Stimulated activated CD4-positive, alpha-beta T cell treated with anti-CD3 and anti-CD28 coated beads, Interleukin-12 subunit alpha, Interleukin-12 subunit beta, amount 100 ng/mL, for 48 hours (primary cell): ENCODE measurements around the gene CD46.
"Not testable (repeated sequence)": the region's sequence is repeated elsewhere in the genome, so short reads cannot be mapped to it uniquely, and the experiment has no call there.

Experiments used
- DNase-seq, 3 donors: peaks; one replicate each; pipeline ENCODE4 v3.0.0-alpha.2; 2020; ENCODE audit warnings: low read depth in 2 of 3, low spot score in 1 of 3

The CD46 gene

DNA sequence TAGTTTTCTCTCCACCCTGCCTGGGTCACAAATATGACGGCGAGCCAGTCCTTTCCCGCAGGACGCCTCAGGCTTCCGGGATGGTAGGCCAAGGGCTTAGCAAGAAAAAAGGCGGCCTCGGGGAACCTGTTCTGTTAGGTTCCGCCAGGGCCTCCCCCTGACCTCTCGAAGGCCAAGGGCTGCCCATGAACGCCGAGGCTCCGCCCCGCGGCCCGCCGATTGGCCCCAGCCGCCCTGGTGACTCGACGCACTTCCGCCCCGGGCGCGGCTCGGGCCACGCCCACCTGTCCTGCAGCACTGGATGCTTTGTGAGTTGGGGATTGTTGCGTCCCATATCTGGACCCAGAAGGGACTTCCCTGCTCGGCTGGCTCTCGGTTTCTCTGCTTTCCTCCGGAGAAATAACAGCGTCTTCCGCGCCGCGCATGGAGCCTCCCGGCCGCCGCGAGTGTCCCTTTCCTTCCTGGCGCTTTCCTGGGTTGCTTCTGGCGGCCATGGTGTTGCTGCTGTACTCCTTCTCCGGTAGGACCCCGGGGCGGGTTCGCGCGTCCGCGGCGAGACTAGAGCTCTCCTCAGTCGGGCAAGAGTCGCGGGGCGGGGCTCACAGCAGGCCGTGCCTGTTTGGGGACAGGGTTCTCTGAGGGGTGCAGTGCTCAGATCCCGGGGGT is at the start of gene CD46:
Gene CD46, plus strand, starts transcription at position 265 of the 666 bp plus-strand sequence. Its CDS starts 159 bp downstream, at position 424.
- DNase-seq: peak; percentile 82 to 95 (median 87)

DNA sequence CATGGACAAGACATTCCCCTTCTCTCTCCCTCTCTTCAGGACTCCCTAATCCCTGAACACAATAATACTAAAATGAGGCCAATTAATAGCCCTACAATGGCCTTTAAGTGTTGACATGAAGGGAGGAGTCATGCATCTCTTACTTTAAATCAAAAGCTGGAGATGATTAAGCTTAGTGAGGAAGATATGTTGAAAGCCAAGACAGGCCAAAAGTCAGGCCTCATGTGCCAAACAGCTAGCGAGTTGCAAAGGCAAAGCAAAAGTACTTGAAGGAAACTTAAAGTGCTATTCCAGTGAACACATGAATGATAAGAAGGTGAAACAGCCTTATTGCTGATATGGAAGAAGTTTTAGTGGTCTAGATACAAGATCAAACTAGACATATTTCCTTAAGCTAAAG is 49.5 kb upstream of the CD46 start:
- DNase-seq: no peak

DNA sequence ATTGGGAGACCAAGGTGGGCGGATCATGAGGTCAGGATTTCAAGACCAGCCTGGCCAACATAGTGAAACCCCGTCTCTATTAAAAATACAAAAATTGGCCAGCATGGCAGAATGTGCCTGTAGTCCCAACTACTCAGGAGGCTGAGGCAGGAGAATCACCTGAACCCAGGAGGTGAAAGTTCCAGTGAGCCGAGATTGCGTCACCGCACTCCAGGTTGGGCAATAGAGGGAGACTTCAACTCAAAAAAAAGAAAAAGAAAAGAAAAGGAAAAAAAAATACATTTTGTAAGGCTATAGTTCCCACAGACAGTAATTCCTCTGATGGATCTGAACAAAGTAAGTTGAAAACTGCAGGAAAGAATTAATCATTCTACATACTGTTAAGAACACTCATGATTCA is 48.1 kb upstream of the CD46 start:
- DNase-seq: no peak

DNA sequence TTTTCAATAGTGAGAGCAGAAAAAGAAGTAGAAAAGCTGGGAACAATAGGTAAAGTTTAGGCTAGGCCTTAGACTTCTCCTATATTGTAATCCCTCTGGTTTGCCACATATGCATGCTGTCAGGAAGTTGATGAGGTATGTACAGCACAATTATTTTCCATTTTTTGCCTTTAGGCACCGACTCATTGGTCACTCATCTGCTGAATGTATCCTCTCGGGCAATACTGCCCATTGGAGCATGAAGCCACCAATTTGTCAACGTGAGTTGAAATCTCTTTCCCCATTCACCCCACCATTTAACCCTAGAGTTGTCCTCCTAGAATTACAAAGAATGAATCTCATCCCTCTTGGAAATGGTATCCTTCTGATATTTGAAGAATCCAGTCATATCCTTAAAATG is 43.9 kb upstream of the CD46 start:
- DNase-seq: not testable (repeated sequence)

DNA sequence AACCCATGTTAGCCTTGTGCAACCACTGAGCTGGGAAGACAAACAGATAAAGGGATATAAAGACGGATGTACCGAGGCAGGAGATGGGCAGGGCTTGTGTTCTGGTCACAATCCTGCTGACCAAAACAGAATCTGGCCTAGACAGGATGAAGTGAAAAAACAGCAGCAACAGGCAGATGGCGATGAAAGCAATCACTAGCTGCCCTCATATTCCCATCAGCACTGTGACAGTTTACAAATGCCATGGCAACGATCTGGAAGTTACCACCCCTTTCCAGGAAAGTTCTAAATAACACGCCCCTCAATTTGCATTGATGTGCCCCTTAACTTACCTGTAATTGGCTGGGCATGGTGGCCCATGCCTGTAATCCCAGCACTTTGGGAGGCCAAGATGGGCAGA is 40.6 kb upstream of the CD46 start:
- DNase-seq: no peak

DNA sequence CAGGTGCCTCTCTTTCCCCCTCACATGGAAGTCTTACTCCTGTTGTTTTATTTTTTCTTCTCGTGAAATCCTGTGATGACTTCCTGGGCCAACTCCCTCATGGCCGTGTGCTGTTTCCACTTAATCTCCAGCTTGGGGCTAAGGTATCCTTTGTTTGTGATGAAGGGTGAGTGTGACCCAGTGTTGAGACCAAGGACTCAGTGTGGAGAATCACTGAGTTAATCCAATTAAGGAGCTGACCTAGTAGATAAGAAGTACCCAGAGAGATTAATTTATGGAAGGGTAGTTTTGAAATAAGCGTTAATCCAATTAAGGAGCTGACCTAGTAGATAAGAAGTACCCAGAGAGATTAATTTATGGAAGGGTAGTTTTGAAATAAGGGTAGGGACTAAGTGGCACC is 39.2 kb upstream of the CD46 start:
- not testable (repeated sequence) for DNase-seq

DNA sequence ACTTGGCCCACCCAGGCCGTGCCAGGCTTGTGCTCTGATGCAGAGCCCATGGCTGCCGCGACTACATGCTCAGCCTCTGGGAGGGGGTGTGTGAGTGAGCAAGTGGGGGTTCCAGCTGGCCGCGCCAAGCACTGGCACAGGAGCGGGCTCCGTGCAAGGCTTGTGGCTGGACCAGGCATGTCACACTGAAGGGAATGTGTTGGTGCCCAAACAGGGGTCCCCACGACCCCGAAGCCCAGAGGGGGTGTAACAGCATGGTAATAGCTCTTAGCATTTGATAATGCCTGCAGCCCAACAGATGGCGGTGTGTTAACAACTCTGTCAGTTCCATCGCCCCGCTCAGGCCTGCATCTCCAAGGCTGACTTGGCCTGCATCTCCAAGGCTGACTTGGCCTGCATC is 38.3 kb upstream of the CD46 start:
- DNase-seq: no peak

DNA sequence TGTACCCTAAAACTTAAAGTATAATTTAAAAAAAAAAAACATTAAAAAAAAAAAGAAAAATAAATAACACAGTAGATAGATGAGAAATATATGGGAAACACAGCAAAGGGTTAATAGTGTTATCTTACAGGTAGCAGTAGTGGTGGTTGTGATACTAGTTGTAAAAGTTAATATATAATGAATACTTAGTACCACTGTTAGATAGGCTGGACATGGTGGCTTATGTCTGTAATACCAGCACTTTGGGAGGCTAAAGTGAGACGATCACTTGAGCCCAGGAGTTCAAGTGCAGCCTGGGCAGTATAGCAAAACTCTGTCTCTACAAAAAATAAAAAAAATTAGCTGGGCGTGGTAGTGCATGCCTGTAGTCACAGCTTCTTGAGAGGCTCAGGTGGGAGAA is 32.6 kb upstream of the CD46 start:
- no peak for DNase-seq

DNA sequence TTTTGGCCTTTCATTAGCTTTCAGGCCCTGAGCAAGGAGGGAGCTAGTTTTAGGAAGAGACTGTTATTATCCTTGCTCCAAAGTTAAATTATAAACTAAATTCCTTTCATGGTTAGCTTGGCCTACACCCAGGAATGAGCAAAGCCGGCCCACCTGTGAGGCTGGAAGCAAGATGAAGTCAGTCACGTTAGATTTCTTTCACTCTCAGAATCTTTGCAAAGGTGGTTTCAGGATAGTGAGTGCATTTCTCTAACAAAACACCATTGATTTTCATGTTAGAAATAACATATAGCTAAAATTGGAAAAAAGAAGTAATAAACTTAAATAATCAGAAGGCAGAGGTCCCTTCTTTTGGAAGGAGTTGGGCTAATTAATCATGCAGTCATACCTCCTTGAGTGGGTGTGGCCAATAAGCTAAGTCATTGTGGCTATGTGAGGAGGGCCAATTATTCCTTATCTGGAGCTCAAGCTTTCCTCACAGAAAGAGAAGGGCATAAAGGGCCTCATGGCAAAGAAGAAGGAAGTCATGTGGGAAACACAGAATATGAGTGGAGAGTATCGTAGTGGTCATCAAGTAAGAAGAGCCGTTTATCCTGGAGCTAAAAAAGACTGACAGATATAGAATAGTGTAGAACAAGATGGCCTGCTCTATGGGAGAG is 23.5 kb upstream of the CD46 start:
- not testable (repeated sequence) for DNase-seq

DNA sequence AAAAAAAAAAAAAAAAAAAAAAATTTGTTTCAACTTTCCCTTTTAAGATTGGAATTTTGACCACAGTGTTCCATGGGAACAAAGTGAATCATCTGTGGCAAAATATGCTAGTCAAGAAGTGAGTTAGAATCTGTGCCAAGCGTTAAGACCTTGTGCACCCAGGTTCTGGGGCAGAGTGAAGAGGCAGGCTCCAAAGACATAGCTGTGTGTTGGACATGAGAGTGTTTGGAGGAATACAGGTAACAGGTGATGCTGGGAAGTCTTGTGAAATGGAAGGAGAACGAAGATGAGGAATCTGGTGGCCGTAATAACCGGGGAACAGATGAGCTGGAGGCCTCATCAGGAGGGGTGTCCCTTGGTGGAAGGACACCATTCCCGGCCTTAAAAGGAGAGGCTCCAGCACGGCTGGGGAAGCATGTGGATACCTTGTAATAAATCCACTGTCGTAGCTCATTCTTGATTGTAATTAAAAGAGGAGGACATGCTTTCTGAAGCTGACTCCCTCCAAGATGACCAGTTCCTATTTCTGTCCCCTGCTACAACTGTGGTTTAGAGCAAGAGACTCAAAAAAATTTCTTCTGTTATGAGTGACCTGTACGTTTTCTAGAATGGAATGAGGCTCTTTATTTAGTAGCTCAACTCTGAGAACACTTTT is 14.2 kb upstream of the CD46 start:
- DNase-seq: not testable (repeated sequence)

DNA sequence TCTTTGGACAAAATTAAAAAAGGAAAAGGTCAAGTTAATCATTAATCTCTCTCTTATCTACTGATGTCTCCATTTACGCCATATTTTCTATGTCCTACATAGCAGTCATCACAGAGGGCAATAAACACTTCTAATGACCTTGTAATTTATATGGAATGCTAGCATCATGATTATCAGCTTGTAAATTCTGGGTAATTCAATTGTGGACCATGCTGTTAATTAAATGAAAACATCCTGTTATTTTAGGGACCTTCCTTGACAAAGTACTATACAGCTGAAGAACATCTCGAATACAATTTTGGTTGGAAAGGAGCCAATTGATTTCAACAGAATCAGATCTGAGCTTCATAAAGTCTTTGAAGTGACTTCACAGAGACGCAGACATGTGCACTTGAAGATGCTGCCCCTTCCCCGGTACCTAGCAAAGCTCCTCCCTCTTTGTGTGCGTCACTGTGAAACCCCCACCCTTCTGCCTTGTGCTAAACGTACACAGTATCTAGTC is 13.6 kb upstream of the CD46 start:
- DNase-seq: not testable (repeated sequence)

DNA sequence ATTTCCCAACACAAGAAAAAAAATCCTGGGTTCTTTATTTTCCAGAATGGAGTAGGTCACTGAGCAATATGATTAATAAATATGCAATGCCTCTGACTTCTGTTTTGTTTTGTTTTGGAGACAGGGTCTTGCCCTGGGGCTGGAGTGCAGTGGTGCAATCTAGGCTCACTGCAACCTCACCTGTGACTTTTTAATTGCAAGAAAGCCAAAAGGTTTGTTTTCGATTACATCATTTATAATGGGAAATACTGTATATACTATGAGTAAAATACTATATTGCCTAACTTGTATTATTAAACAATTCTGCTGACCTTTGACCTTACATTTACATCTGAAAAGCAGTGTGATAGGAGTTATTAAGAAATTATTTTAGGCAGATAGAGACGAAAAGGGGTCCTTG is 11.6 kb upstream of the CD46 start:
- no peak for DNase-seq

DNA sequence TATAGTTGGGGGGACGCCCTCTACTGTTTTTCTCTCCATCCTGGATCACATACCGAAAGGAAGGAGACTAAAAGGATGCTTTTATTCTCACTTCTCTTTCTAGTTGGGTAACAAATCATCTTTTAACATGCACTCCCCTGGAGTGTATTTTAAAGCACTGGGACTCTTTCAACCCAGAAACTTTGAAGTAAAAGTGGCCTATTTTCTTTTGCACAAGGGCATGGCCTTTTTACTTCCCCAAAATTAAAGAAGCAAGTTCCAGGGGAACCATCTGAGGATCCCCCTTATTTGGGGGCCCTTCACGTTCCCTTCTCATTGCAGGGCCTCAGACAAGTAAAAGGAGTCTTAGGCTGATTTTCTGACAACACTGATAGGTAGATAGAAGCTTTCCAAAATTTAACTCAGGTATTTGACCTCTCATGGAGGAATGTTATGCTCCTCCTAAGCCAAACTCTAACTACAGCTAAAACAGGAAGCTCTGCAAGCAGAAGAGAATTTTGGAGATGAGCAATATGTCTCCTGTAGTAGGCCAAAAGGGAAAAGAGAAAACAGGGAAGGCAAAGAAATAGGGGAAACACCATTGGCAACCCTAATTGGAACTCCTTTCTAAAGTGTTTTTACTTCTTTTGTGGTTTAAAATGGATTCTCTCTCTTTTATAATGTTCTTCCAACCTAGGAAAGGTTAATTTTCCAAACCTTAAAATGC is 8.9 kb upstream of the CD46 start:
- DNase-seq: no peak

DNA sequence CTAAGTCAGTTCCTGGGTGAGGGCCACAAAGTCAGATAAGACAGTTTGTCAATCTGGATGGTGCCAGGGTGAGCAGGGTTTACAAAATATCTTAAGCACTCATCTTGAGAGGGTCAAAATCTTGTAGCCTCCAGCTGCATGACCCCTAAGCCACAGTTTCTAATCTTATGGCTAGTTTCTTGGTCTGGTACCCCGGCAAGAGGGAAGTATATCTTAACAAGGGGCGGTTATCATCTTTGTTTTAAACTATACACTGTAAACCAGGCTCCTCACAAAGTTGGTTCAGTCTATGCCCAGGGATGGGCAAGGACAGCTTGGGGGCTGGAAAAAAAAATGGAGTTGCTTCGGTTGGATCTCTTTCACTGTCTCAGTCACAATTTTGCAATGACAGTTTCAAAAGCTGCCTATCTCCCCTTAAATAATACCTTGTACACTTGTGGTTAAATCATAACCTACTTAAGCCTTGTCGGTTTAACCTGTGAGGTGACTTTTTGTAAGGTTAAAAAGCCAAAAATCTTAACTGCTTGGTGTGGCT is 7.8 kb upstream of the CD46 start:
- no peak for DNase-seq

DNA sequence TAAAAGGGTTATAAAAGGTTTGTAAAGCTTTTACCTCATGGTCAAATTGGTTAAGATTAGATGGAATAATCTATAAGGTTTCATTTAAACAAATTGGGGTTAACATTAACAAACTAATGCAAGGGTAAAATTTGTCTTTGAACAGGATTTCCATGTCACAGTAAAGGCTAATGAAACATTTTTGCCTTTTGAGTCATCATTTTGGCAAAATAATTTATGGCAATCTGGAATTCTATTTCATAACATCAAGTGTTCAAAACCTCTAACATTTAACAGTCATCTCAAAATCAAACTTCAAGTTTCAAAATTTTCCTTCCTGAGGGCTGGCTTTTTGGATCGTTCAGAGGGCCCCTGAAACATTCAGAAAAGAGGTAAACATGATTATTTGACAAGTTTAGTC is 6.6 kb upstream of the CD46 start:
- no peak for DNase-seq

DNA sequence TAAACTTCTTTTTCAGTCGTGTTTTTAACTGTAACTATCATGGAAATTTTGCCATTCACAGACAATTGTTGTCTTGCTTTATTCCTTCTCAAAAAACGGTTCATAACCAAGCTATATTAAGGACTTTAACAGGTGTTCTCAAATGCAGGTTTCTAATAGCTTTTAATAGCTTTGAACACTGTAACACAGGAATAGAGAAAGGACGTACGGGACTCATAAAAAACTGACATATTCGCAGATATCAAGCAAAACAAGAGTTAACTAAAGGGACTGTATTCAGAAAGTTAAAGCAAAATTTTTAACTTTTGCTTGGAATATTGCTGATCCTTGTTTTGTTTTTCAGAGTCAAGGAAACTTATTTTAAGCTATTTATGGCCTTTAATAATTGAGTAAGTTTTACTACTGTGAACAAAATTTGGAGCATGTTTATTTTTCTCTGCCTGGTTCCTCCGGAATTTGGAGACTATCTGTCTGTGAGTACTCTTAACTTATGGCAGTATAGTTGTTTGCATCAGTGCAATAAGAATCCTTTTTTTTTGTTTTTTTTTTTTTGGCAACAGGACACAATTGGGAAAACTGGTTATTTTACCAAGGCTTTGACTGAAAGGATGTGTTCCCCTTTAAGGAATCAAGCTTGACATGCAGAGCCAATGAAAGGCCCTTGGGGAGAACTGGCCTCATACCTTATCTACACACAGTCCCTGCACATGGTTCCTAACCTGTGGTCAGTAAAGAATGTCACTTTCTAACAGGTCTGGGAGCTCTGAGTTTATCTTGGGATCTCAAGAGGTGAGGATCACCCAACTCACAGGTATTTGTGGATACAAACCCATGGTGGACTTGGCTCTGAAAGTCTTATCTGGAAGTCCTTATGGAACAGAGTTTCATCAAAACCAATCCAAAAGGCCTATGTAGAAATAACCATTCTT is 5.8 kb upstream of the CD46 start:
- no peak for DNase-seq

DNA sequence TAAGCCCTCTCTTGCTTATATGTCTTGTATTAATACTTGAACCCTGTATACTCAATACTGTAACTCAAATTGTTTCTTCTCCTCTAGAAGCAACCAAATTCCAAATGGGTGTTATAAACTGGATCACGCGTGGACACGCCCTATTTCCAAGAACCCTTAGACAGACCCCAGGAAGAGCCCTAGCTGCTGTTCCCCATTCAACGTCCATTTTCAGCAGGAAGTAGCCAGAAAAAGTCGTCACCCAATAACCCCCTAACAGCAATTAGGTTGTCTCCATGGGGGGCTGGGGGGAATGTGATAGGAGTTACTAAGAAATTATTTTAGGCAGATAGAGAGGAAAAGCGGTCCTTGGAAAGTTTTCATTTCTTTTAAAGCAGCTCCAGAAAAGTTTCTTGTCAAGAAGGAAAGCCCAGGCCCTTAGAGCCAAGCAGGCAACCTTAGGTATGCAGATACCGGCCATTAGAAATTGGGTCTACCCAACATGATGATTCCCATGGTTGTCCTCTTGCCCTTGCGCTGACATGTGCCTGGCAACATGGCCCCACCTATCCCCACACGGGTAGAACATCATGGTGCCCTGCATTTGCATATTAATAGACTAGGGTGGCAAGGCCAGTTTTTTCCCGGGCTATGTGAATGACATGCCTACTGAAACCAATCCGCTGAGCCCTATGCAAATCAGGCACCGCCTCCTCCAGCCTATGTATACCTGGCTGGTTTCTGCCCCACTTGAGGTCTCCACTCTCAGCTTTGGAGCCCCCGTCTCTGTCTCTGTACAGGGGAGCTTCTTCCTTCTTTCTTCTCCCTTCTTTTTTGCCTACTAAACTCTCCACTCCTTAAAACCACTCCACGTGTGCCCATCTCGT is 4.0 kb upstream of the CD46 start:
- DNase-seq: no peak

DNA sequence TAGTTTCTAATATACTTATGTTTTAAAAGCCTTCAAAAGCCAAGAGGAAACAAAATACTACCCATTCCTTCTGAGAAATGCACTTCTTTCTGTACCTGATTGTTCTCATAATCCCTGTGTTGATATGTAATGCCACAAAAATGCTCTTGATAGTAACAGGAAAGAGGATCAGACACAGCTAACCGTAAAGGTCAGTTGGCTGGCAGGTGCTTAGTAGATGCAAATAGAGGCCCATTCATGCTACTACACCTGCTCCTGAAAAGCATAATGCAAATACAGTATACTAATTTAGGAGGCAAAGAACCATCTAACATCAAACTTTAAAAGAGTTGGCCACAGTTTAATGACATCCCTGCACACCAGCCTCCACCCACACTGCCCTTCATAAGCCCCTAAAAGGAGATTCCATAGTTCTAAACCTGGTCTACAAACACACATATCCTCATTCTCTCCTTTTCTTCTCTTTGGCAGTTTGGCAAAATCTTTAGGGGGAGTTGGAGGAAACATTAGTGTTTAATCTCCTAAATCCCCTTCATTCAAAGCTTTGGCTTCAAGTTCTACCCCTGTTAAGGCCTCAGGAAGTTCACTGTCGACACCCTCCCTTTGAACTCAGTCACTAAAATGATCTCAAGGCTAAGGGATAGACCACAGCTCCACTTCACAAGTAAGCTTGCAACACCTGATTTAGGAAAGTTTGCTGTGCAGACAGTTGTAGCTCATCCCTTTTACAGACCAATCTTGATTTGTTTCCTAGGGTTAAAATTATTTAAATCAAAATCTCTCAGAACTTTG is 2.9 kb upstream of the CD46 start:
- DNase-seq: no peak
